ENCODE data around the gene CR1L.
"Not testable (repeated sequence)": the region's sequence is repeated elsewhere in the genome, so short reads cannot be mapped to it uniquely, and the experiment has no call there.

Gene CR1L

DNA sequence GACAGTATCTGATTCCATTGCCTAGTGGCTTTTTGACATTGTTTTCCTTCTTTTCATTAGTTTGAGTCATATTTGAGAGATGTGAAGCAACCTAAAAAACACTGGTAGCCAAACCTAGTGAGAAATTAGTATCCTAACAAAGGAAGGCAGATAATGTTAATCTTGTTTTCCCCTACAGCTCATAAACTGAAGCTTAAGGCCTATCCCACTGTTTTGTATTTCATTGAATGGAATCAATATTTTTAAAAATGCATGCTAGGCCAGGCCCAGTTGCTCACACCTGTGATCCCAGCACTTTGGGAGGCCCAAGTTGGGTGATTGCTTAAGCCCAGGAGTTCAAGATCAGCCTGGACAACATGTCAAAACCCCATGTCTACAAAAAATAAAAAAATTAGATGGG, 1.2 kb downstream of the CR1L start:
- no peak for DNase-seq

DNA sequence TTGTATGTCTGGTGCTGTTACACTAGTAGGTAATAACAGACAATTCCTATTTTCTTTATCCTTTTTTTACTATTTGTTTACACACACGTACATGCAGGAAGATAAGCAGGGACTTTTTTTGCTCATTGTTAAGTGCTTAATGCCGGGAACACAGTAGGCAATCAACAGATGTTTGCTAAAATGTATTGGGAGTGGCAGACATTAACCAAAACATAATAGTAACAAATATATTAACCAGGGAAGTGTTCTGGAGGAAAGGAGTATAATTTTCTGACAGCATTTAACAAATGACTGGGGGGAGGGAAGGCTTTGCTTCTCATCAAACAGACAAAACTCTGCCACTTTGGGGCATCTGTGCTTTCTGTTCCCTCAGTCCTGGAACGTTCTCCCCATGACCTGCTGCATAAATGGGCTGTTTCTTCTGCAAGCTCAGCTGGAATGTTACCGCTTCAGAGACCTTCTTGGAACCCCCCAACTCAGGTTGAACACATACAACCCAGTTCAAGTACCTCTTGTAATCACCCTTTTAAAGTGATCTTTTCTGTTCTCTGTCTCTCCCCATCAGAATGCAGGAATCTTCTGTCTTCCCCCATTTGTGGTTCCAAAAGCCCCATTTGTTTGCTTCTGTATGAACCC, 2.1 kb downstream of the CR1L start:
- no peak for DNase-seq

- DNase-seq, result no peak
These were observed 2.9 kb downstream of the CR1L start for GRCh38 chr1:207647671-207648333.

- no peak for DNase-seq
These were observed 3.6 kb downstream of the CR1L start for GRCh38 chr1:207648334-207649209.

- no peak for DNase-seq
These were observed 4.3 kb downstream of the CR1L start for GRCh38 chr1:207649210-207649753.

DNA sequence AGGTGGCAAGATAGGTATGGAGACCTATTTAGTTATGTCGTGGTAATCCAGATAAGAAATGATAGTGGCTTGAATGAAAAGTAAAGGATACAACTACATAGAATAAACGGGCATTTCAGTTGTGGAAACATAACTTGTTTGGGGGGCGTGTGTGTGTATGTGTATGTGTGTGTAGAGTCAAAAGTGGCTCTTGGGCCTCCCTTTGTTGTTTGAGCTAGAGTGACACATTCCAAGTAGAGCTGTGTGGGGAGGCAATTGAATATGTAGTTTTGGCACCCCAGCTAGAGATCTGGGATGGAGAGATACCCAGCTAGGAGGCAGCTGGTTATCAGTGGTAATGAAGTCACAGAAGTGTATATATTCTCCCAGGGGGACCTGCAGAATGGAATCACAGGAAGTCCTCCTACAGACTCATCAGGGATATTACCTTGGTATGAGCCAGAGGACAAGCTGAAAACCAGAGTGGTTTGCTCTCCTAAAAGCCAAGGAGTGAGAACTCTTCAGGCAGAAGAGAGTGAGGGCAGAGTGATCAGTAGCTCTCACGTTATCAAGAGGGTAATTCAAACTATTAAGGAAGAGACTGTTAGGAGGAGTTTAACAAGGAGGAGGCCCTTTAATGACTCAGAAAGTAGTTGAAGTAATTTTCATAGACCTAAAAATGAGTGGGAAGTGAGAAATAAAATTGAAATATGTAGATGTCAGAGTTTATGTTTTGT, 5.1 kb downstream of the CR1L start:
- no peak for DNase-seq

- DNase-seq, result no peak
These were observed 6.7 kb downstream of the CR1L start for GRCh38 chr1:207651583-207651982.

GRCh38 chr1:207654320-207654719, 9.4 kb downstream of the CR1L start:
- no peak for DNase-seq

- no peak for DNase-seq
These were observed 13.5 kb downstream of the CR1L start for GRCh38 chr1:207658408-207658807.

DNA sequence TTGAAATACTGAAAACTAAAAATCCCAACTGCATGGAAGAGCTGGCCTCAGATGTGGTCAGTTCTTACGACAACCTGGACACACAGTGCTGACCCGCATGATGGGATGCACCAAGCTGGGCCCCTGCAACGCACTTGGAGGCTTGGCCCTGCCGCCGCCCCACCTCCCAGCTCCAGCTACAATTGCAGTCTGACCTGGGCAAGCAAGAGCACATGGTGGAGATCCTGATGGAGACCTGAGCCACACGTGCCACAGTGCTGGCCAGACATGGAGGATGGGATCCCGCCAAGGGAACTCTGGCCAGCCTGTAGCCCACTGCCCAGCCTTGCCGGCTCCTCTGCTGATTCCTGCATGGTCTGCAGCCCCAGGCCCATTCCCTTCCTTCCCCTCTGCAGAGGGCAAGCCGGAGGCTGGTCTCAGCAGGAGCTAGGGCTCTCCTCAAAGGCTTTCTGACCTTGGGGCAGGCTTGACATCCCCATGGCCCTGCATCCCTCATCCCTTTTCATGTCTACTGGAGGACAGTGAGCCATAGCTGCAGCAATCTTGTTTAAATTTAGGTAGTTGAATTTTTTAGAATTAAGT, 14.1 kb downstream of the CR1L start:
- no peak for DNase-seq

- DNase-seq, result no peak
These were observed 14.7 kb downstream of the CR1L start for GRCh38 chr1:207659545-207660153.

DNA sequence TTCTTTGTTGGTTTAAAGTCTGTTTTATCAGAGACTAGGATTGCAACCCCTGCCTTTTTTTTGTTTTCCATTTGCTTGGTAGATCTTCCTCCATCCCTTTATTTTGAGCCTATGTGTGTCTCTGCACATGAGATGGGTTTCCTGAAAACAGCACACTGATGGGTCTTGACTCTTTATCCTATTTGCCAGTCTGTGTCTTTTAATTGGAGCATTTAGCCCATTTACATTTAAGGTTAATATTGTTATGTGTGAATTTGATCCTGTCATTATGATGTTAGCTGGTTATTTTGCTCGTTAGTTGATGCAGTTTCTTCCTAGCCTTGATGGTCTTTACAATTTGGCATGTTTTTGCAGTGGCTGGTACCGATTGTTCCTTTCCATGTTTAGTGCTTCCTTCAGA, 16.5 kb downstream of the CR1L start:
- DNase-seq, result not testable (repeated sequence)

- no peak for DNase-seq
These were observed 21.4 kb downstream of the CR1L start for GRCh38 chr1:207666342-207666741.

DNA sequence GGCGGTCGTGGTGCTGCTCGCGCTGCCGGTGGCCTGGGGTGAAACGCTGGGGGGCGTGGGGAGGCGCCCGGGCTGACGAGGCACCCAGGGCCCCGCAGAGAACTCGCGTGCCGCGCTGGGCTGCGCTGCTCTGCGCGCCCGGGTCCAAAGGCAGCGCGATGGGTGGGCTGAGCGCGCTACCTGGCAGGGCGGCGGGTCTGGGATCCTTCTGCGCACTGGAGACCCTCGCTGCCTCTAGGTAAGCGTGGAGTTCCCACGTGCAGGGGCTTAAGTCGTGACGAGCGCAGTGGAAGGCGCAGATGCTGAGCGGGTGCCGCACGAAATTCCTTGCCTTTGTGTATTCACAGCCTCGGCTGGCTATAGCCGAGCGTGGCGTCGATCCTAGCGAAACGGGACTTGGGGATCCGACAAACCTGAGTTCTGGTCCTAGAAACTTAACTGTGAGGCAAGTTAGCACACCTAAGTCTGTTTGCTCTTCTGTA, 24.6 kb downstream of the CR1L start:
- no peak for DNase-seq

DNA sequence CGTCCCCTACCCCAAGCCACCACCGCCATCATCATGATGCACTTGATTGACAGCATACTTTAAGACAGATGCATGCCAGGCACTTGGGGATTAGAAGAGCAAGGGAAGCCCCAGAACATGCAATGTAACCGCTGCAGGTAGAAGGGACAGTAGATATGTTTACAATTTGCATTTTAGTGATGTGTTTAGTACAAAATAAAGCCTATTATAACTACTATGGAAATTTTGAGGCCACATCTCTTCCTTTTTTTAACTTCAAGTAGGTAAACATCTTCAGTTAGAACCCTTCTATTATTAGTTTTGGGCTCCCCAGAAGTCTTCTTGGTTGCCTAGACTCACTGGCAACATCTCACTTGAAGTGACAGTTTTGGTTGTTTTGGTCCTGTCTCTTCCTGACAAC, 25.3 kb downstream of the CR1L start:
- DNase-seq, result no peak

GRCh38 chr1:207670997-207671396, 26.1 kb downstream of the CR1L start:
- no peak for DNase-seq

DNA sequence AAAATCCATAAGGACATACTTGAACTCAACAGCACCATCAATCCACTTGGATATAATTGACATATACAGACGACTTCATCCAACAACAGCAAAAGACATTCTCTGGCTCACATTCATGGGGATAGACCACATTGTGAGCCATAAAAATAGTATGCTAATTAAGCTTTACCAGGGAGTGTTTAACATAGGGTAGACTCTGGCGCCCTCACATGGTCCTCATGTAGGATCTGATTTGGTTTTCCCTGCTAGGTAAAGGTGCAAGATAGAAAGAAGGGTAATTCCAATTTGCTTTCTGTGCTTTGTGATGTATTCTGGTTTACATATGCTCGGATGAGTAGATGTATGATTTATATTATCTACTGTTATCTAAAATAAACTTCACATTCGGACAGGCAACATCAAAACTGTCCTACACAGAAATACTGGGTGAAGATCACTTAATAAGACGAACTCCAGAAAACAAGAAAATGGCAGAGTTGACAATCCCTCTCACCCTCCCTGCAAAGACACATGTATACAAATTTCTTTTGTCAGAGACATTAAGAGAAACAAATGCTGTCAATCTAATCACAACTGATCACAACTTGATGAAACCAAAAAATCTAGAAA, 27.7 kb downstream of the CR1L start:
- peak in 22 of 56 donors; percentile 2 to 78 (median 19) for DNase-seq

GRCh38 chr1:207673399-207673798, 28.5 kb downstream of the CR1L start:
- no peak for DNase-seq

DNA sequence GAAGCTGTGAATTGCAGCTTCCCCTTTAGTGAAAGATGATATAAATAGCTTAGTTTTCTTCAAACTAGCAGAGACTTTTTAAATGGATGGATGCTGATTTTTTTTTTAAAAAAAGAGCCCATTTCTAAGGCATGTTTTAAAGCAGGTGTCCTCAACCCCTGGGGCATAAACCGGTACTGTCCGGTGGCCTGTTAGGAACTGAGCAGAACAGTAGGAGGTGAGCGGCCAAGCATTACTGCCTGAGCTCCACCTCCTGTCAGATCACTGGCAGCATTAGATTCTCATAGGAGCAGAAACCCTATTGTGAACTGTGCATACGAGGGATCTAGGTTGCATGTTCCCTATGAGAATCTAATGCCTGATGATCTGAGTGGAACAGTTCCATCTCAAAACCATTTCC, 31.2 kb downstream of the CR1L start:
- DNase-seq, result no peak

Measured in amygdala (tissue), 56 donors.